Chondrocyte (in vitro differentiated cells): ENCODE measurements around the gene ZNF141. TPM values are rescaled to one million over a fixed set of nuclear protein-coding genes. Genes with fewer than 3 reads are reported as not detected.
"Not testable (repeated sequence)": the region's sequence is repeated elsewhere in the genome, so short reads cannot be mapped to it uniquely, and the experiment has no call there.

Experiments
- DNase-seq: peaks from one replicate; pipeline ENCODE4 v3.0.0; 2021; ENCODE audit warnings: mixed read lengths, low spot score
- H3K27ac Mint-ChIP-seq: one replicate; pipeline ENCODE4 v1.8.0; 2021; ENCODE audit warnings: mild to moderate bottlenecking, moderate library complexity, mixed read lengths; ENCODE audit not compliant: unreplicated experiment
- H3K27me3 Mint-ChIP-seq: 2 replicates; pipeline ENCODE4 v1.8.0; 2021; ENCODE audit warnings: low read depth, mixed read lengths
- H3K36me3 Mint-ChIP-seq: 2 replicates; pipeline ENCODE4 v1.8.0; 2021; ENCODE audit warnings: low read depth, mixed read lengths
- H3K4me1 Mint-ChIP-seq: 2 replicates; pipeline ENCODE4 v1.8.0; 2021; ENCODE audit warnings: low read depth, mild to moderate bottlenecking, mixed read lengths
- H3K4me3 Mint-ChIP-seq: one replicate; pipeline ENCODE4 v1.8.0; 2021; ENCODE audit warnings: mild to moderate bottlenecking, moderate library complexity, mixed read lengths; ENCODE audit not compliant: unreplicated experiment
- H3K9me3 Mint-ChIP-seq: 2 replicates; pipeline ENCODE4 v1.8.0; 2021; ENCODE audit warnings: low read depth, mixed read lengths
- CTCF ChIP-seq: fragments of 200-600 bp; sonication (generic); IDR thresholded peaks from 2 replicates; pipeline ENCODE4 v1.5.0; 2021; ENCODE audit warnings: antibody characterized with exemption, mild to moderate bottlenecking, moderate library complexity
- microRNA-seq: library from miRNA; unstranded; fragments of <30 nt; microRNA quantifications from one replicate; pipeline ENCODE4 v1.2.0, GENCODE V29; 2020; ENCODE audit warnings: borderline number of aligned reads
- total RNA-seq: library from RNA; stranded (reverse); gene quantifications from 3 replicates; pipeline ENCODE4 v1.2.1, GENCODE V29; 2021

ZNF141 gene
- total RNA-seq, 1 donor from 2014 or later = 7.9 TPM

- Mint-ChIP-seq H3K4me1 (no peaks in the 10 kb centered on the region), H3K36me3 (peaks cover 27% of the 10 kb centered on the region), H3K4me3 (no peak overlapping the region), H3K27me3 (no peaks in the 10 kb centered on the region), H3K27ac (no peak overlapping the region), H3K9me3 (peaks cover 77% of the 10 kb centered on the region)
- no peak for DNase-seq
- TF ChIP-seq CTCF = no peak
Observed at GRCh38 chr4:385934-386707, 48.5 kb downstream of the ZNF141 start.

GRCh38 chr4:386708-387105 is 49.1 kb downstream of the ZNF141 start:
- no peak for DNase-seq
- Mint-ChIP-seq H3K27me3 (no peaks in the 10 kb centered on the region), H3K4me1 (no peaks in the 10 kb centered on the region), H3K27ac (no peak overlapping the region), H3K9me3 (peaks cover 78% of the 10 kb centered on the region), H3K4me3 (no peak overlapping the region), H3K36me3 (peaks cover 24% of the 10 kb centered on the region)
- TF ChIP-seq CTCF = no peak

- peaks cover 25% of the 10 kb centered on the region for H3K36me3 Mint-ChIP-seq
- no peak overlapping the region for H3K4me3 Mint-ChIP-seq
- H3K4me1 Mint-ChIP-seq = no peaks in the 10 kb centered on the region
- H3K9me3 Mint-ChIP-seq = peaks cover 41% of the 10 kb centered on the region
- H3K27me3 Mint-ChIP-seq = no peaks in the 10 kb centered on the region
- DNase-seq = no peak
- H3K27ac Mint-ChIP-seq = no peak overlapping the region
- no peak for TF ChIP-seq CTCF
Observed at GRCh38 chr4:404006-404405, 66.4 kb downstream of the ZNF141 start.

GRCh38 chr4:408321-408720 is 70.7 kb downstream of the ZNF141 start:
- DNase-seq = not testable (repeated sequence)
- peaks cover 67% of the 10 kb centered on the region for H3K9me3 Mint-ChIP-seq

GRCh38 chr4:422587-422986 is 85.0 kb downstream of the ZNF141 start:
- Mint-ChIP-seq H3K4me1 (no peaks in the 10 kb centered on the region), H3K9me3 (peaks cover 51% of the 10 kb centered on the region)

More at GRCh38 chr4:408321-408720, 70.7 kb downstream of the ZNF141 start:
- H3K4me1 Mint-ChIP-seq, H3K27me3 Mint-ChIP-seq, H3K4me3 Mint-ChIP-seq, H3K27ac Mint-ChIP-seq: not testable (repeated sequence)
- peaks cover 26% of the 10 kb centered on the region for H3K36me3 Mint-ChIP-seq

More at GRCh38 chr4:422587-422986, 85.0 kb downstream of the ZNF141 start:
- Mint-ChIP-seq H3K4me3 (no peak overlapping the region), H3K36me3 (peaks cover 41% of the 10 kb centered on the region), H3K27me3 (no peaks in the 10 kb centered on the region), H3K27ac (no peak overlapping the region)
- no peak for DNase-seq
- no peak for TF ChIP-seq CTCF

Small RNA genes lying within 50 kb of the gene (microRNA-seq; reads per million reads assigned to microRNA genes)
- gene MIR571 = not detected

Other genes with a start within 250 kb of the ZNF141 start
- 3.1 to 7.1 TPM (median 3.2 TPM) in 3 replicates for gene ZNF718, start 213.3 kb upstream of the ZNF141 start, total RNA-seq
- gene ZNF732, start 32.3 kb upstream of the ZNF141 start, total RNA-seq = 0.37 to 1.1 TPM (median 0.46 TPM) in 3 replicates
- 17.2 to 24.6 TPM (median 18.6 TPM) in 3 replicates for gene ZNF721, start 161.3 kb downstream of the ZNF141 start, total RNA-seq
- gene PIGG, start 161.4 kb downstream of the ZNF141 start, total RNA-seq = 48.8 to 67.1 TPM (median 55.2 TPM) in 3 replicates
- not detected in 3 replicates for gene TMEM271, start 238.5 kb downstream of the ZNF141 start, total RNA-seq